Prostate gland (tissue), 2 donors: ENCODE data around the gene BST1. TPM values are rescaled to one million over a fixed set of nuclear protein-coding genes. Genes with fewer than 3 reads are reported as not detected.

Experiments
- DNase-seq: peaks from one replicate; pipeline ENCODE4 v3.0.0-alpha.2; 2019; ENCODE audit warnings: low spot score
- H3K27ac ChIP-seq, 2 donors: fragments of 200-600 bp; sonication (generic); 2 replicates each; pipeline ENCODE4 v1.5.1; 2017 to 2019
- H3K27me3 ChIP-seq: fragments of 200-600 bp; sonication (generic); replicated peaks from 2 replicates; pipeline ENCODE4 v1.5.1; 2019; ENCODE audit not compliant: insufficient read depth
- H3K36me3 ChIP-seq, 2 donors: fragments of 200-600 bp; sonication (generic); 1 replicate in 1 of 2; 2 replicates in 1 of 2; pipeline versions ENCODE4 v1.5.1 to v1.8.1; 2017 to 2019
- H3K4me1 ChIP-seq: fragments of 200-600 bp; sonication (generic); replicated peaks from 2 replicates; pipeline ENCODE4 v1.5.1; 2019
- H3K4me3 ChIP-seq, 2 donors: fragments of 200-600 bp; sonication (generic); 2 replicates each; pipeline ENCODE4 v1.5.1; 2017 to 2019
- H3K9me3 ChIP-seq: fragments of 200-600 bp; sonication (generic); 2 replicates; pipeline ENCODE4 v1.5.1; 2017
- POLR2A ChIP-seq: fragments of 450-650 bp; IDR thresholded peaks from one replicate; pipeline ENCODE4 v1.6.1; 2016; ENCODE audit warnings: antibody characterized with exemption, mild to moderate bottlenecking
- POLR2AphosphoS5 ChIP-seq: sonication (generic); formaldehyde crosslinking; IDR thresholded peaks from one replicate; pipeline ENCODE4 v1.6.1; 2017; ENCODE audit warnings: antibody characterized with exemption
- whole genome bisulfite sequencing: methylation state at CpG from one replicate; pipeline ENCODE4 v1.1.5; 2018; 5-methylcytosine and 5-hydroxymethylcytosine counted together
- intact Hi-C: fragments of 100-400 bp; cut with DNase I; formaldehyde crosslinking; loops from one replicate; pipeline ENCODE4 v1.14.2; 2022
- total RNA-seq, 2 donors: library from RNA; depleted of rRNA; stranded (reverse); fragments of >200 nt; gene quantifications; one replicate each; pipeline ENCODE4 v1.1.0, GENCODE V29; 2016
- TF ChIP-seq, protein P1 (sequence below), 4 experiments: fragments of 200-600 bp in 2 of 4; fragments of 450-650 bp in 2 of 4; sonication (generic) in 2 of 4; IDR thresholded peaks; 1 replicate in 3 of 4; 2 replicates in 1 of 4; pipeline ENCODE4 v1.5.1; 2016 to 2019; ENCODE audit warnings: antibody characterized with exemption in 4 of 4, mild to moderate bottlenecking in 2 of 4, moderate library complexity in 2 of 4

The BST1 gene
- total RNA-seq, 2 donors from 2014 or later, result 1.1 to 2.3 TPM

DNA sequence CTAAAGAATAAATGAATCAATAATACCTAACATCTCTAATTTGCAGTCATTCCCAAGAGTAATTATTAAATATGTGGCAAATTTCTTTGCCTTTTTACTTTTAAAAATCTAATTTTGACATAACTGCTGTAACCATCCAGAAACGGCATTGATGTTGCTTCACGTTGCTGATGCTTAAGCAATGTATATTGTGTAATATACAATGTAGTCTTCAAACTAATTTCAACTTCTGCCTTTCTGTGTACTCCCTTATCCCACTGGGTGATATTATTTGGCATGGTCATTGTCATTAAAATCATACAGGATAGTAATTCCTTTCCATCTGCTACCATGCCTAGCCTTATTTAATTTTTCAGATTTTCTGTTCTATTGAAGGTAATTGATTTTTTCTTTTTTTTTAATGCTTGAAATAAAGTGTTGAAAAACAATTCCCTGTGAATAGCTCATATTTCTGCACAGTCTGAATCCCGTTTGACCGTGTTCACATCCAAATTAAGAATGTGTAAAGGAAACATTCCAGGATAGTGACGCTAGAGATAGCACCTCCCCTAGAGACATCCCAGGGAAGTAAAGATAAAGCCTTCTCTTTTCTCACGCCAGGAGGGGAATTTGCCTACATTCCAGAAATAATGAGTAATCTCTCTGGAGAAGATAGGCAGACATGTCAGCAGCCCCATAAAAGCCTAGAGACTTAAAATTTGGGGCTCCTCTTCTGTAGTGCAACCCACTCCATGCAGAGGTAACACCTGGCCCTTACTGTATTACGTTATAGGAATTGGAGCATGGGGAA is 12.7 kb upstream of the BST1 start:
- Histone ChIP-seq H3K36me3 (no peaks in the 10 kb centered on the region), H3K4me1 (no peaks in the 10 kb centered on the region), H3K4me3 (no peak overlapping the region), H3K27ac (no peak overlapping the region), H3K9me3 (no peaks in the 10 kb centered on the region), H3K27me3 (no peaks in the 10 kb centered on the region)
- TF ChIP-seq, protein P1, sequence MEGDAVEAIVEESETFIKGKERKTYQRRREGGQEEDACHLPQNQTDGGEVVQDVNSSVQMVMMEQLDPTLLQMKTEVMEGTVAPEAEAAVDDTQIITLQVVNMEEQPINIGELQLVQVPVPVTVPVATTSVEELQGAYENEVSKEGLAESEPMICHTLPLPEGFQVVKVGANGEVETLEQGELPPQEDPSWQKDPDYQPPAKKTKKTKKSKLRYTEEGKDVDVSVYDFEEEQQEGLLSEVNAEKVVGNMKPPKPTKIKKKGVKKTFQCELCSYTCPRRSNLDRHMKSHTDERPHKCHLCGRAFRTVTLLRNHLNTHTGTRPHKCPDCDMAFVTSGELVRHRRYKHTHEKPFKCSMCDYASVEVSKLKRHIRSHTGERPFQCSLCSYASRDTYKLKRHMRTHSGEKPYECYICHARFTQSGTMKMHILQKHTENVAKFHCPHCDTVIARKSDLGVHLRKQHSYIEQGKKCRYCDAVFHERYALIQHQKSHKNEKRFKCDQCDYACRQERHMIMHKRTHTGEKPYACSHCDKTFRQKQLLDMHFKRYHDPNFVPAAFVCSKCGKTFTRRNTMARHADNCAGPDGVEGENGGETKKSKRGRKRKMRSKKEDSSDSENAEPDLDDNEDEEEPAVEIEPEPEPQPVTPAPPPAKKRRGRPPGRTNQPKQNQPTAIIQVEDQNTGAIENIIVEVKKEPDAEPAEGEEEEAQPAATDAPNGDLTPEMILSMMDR (IDR thresholded peaks at IDR 0.05), result no peak
- TF ChIP-seq POLR2AphosphoS5 (no peak), POLR2A (no peak)
- intact Hi-C loops, result no loop called here
- WGBS, result 54% methylated on average over 7 of the region's 7 CpGs
- no peak for DNase-seq

DNA sequence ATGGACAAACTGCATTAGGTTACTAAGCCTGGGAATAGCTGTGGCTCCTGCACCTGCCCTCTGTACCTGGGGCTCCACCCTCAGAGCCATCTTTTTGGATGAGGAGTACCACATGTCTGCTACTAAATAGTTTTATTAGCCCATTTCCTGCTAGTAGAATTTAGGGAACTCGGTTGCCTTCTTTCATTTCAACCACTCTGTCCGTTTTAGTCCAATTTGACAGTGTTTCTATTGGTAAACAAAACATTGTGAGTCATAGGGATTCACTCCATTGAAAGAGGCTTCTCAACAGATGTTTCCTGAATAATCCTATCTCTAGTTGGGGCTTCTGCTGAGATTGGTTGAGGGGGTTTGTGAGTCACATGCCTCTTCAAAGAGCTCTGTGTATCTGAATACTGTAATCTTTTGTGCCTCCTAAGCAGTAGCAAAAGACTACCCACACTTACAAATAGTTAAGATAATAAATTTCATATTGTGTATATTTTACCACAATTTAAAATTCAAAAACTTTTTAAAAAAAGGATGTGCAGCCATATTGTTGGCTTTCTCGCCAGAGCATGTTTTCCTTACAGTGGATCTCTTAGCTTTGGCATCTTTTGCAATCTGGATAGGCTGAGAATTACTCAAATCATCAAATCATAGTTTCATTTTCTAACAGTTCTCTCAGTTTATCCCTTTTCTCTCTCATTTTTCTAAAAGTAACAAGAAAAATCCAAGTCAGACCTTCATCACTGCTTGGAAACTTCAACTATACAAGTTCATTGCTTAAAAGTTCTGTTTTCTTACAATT is 11.3 kb upstream of the BST1 start:
- TF ChIP-seq, protein P1 (IDR thresholded peaks at IDR 0.05), result no peak
- TF ChIP-seq POLR2AphosphoS5 (no peak), POLR2A (no peak)
- DNase-seq, result no peak
- H3K9me3 ChIP-seq, result no peaks in the 10 kb centered on the region
- H3K36me3 ChIP-seq, result no peaks in the 10 kb centered on the region
- H3K4me1 ChIP-seq, result no peaks in the 10 kb centered on the region
- WGBS, result 63% methylated on average over 3 of the region's 3 CpGs
- intact Hi-C loops, result no loop called here
- no peak overlapping the region for H3K27ac ChIP-seq
- H3K27me3 ChIP-seq, result no peaks in the 10 kb centered on the region
- H3K4me3 ChIP-seq, result no peak overlapping the region

DNA sequence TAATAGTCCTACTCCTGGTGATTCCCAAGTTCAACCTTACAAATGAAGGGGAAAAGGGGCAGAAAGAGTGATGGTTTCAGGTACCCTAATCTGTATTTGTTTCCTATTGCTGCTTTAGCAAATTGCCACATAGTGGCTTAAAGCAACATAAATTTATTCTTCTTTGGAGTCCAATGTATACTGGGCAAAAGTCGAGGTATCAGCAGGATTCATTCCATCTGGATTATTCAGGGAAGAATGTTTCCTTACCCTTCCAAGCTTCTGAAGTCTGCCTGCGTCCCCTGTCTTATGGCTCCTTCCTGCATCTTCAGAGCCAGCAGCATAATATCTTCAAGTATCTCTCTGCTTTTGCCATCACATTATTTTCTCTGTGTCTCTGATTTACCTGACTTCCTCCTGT is 10.3 kb upstream of the BST1 start:
- Histone ChIP-seq H3K27me3 (no peaks in the 10 kb centered on the region), H3K27ac (no peak overlapping the region), H3K9me3 (no peaks in the 10 kb centered on the region), H3K36me3 (no peaks in the 10 kb centered on the region), H3K4me3 (no peak overlapping the region), H3K4me1 (no peaks in the 10 kb centered on the region)
- 98% methylated on average over 2 of the region's 2 CpGs for WGBS
- intact Hi-C loops, result no loop called here
- TF ChIP-seq POLR2A (no peak), POLR2AphosphoS5 (no peak)
- TF ChIP-seq, protein P1 (IDR thresholded peaks at IDR 0.05), result no peak
- DNase-seq, result no peak

DNA sequence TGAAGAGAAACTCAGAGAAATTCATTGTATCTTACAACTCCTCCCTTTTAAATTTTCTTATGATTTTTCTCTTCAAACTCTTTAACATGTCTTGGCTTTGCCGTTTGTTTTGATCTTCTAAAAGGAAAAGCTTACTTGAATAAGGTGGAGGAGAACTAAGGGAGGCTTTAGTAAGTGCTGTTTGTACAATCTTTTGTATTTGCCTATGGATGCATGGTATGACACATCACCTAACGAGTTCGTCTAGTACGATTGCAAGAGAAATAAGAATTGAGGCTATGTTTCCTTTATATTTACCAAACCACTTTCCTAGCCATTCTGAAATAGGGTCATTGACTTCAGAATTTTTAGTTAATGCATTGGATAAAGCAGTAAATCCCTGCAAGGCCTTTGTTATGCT is 8.4 kb upstream of the BST1 start:
- Histone ChIP-seq H3K4me1 (no peaks in the 10 kb centered on the region), H3K4me3 (no peak overlapping the region), H3K9me3 (no peaks in the 10 kb centered on the region), H3K36me3 (no peaks in the 10 kb centered on the region), H3K27me3 (no peaks in the 10 kb centered on the region), H3K27ac (no peak overlapping the region)
- intact Hi-C loops, result no loop called here
- TF ChIP-seq POLR2AphosphoS5 (no peak), POLR2A (no peak)
- TF ChIP-seq, protein P1 (IDR thresholded peaks at IDR 0.05), result no peak
- DNase-seq, result no peak
- WGBS, result 57% methylated on average over 4 of the region's 4 CpGs
